Peyer's patch (tissue), 4 donors: Measurements from ENCODE around the gene HDGF. TPM values are rescaled to one million over a fixed set of nuclear protein-coding genes. Genes with fewer than 3 reads are reported as not detected.

Source experiments
- DNase-seq, 3 donors: peaks; one replicate each; pipeline ENCODE4 v3.0.0-alpha.2; 2017 to 2019
- H3K27ac ChIP-seq, 4 donors: fragments of 200-600 bp; sonication (generic); one replicate each; pipeline ENCODE4 v1.5.1; 2016 to 2019
- H3K27me3 ChIP-seq, 2 donors: fragments of 200-600 bp; sonication (generic); one replicate each; pipeline ENCODE4 v1.5.1; 2019
- H3K36me3 ChIP-seq, 3 donors: fragments of 200-600 bp; sonication (generic); one replicate each; pipeline ENCODE4 v1.5.1; 2016 to 2019
- H3K4me1 ChIP-seq, 4 donors: fragments of 200-600 bp; sonication (generic); one replicate each; pipeline ENCODE4 v1.5.1; 2016 to 2019
- H3K4me3 ChIP-seq, 4 donors: fragments of 200-600 bp; sonication (generic); 1 replicate in 3 of 4; 2 replicates in 1 of 4; pipeline ENCODE4 v1.5.1; 2016 to 2019; ENCODE audit warnings: mild to moderate bottlenecking in 1 of 4
- H3K9me3 ChIP-seq, 4 donors: fragments of 200-600 bp; sonication (generic); one replicate each; pipeline ENCODE4 v1.5.1; 2016 to 2019; ENCODE audit warnings: mild to moderate bottlenecking in 1 of 4
- POLR2A ChIP-seq, 2 donors: fragments of 450-650 bp; IDR thresholded peaks; one replicate each; pipeline ENCODE4 v1.5.1; 2017; ENCODE audit warnings: antibody characterized with exemption in 2 of 2, mild to moderate bottlenecking in 2 of 2, moderate library complexity in 2 of 2
- total RNA-seq, 4 donors: library from RNA; depleted of rRNA; stranded (reverse); fragments of >200 nt; gene quantifications; one replicate each; pipeline ENCODE4 v1.1.0, GENCODE V29; 2016
- TF ChIP-seq, protein P1 (sequence below), 6 experiments: fragments of 450-650 bp in 4 of 6; fragments of 200-600 bp in 2 of 6; sonication (generic) in 1 of 6; IDR thresholded peaks; one replicate each; pipeline ENCODE4 v1.5.1; 2017 to 2019; ENCODE audit warnings: antibody characterized with exemption in 6 of 6, mild to moderate bottlenecking in 3 of 6, moderate library complexity in 1 of 6

Gene HDGF
- total RNA-seq, 4 donors from 2014 or later: 234 to 309 (median 281) TPM

DNA sequence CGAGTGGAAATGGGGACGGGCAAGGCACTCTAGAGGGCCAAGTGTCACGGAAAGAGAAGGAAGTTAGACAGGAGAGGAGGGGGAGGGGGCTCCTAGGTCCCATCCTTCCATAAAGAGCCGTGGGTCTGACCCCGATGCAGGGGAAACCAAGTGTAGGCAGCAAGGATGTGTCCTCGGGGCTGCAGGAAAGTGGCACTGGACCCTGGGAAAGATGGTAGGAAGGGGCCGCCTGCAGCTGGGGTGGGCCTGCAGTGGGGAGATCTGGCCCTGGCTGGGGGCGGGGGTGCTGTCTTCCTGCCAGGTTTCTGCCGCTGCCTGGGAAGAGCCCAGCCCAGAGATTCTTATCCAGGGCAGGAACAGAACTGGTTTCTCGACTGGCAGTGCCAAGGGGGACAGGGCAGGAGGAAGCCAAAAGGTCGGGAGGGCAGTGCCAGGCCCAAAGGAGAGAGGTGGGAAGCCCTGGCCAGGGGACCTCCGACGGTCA is 59.0 kb downstream of the HDGF start:
- Histone ChIP-seq H3K4me1 (peaks cover 0 to 18% (median 1%) of the 10 kb centered on the region in 4 donors), H3K36me3 (no peaks in the 10 kb centered on the region), H3K27ac (no peak overlapping the region), H3K9me3 (no peaks in the 10 kb centered on the region), H3K4me3 (no peak overlapping the region), H3K27me3 (peaks cover 0 to 8% of the 10 kb centered on the region in 2 donors)
- TF ChIP-seq, protein P1, sequence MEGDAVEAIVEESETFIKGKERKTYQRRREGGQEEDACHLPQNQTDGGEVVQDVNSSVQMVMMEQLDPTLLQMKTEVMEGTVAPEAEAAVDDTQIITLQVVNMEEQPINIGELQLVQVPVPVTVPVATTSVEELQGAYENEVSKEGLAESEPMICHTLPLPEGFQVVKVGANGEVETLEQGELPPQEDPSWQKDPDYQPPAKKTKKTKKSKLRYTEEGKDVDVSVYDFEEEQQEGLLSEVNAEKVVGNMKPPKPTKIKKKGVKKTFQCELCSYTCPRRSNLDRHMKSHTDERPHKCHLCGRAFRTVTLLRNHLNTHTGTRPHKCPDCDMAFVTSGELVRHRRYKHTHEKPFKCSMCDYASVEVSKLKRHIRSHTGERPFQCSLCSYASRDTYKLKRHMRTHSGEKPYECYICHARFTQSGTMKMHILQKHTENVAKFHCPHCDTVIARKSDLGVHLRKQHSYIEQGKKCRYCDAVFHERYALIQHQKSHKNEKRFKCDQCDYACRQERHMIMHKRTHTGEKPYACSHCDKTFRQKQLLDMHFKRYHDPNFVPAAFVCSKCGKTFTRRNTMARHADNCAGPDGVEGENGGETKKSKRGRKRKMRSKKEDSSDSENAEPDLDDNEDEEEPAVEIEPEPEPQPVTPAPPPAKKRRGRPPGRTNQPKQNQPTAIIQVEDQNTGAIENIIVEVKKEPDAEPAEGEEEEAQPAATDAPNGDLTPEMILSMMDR (IDR thresholded peaks at IDR 0.05): no peak
- no peak for TF ChIP-seq POLR2A (IDR thresholded peaks at IDR 0.05)
- peak in 1 of 3 donors; percentile 48 for DNase-seq

Other genes with a start within 250 kb of the HDGF start
- gene IQGAP3, start 179.1 kb downstream of the HDGF start, total RNA-seq: 10 to 100 TPM in 1 of 4 donors, 1 to 10 TPM in 3; 5.4 to 45.4 (median 8.2) TPM
- gene TTC24, start 172.0 kb downstream of the HDGF start, total RNA-seq: not detected
- gene NAXE, start 159.9 kb downstream of the HDGF start, total RNA-seq: 10 to 100 TPM; 38.0 to 96.5 (median 73.1) TPM
- gene GPATCH4, start 150.2 kb downstream of the HDGF start, total RNA-seq: 10 to 100 TPM in 2 of 4 donors, 1 to 10 TPM in 2; 6.3 to 38.0 (median 11.3) TPM
- gene HAPLN2, start 132.3 kb downstream of the HDGF start, total RNA-seq: 1 to 10 TPM in 3 of 4 donors, not detected in 1; 1.9 to 2.2 (median 2.1) TPM
- 1 to 10 TPM in 1 of 4 donors, under 1 TPM in 1, not detected in 2; 0.28 to 1.3 TPM for gene BCAN, start 109.6 kb downstream of the HDGF start, total RNA-seq
- gene NES, start 74.3 kb downstream of the HDGF start, total RNA-seq: 10 to 100 TPM in 1 of 4 donors, 1 to 10 TPM in 3; 2.8 to 25.6 (median 3.1) TPM
- 1 to 10 TPM in 2 of 4 donors, not detected in 2; 3.6 to 5.0 TPM for gene CRABP2, start 46.1 kb downstream of the HDGF start, total RNA-seq
- 10 to 100 TPM; 33.8 to 95.2 (median 64.9) TPM for gene METTL25B, start 23.2 kb downstream of the HDGF start, total RNA-seq
- 10 to 100 TPM; 22.4 to 47.2 (median 27.9) TPM for gene ISG20L2, start 22.9 kb downstream of the HDGF start, total RNA-seq
- gene MRPL24, start 10.6 kb downstream of the HDGF start, total RNA-seq: 10 to 100 TPM; 15.7 to 35.8 (median 22.0) TPM
- 100 to 1,000 TPM in 1 of 4 donors, 10 to 100 TPM in 3; 43.3 to 114 (median 46.3) TPM for gene PRCC, start 15.9 kb upstream of the HDGF start, total RNA-seq
- gene SH2D2A, start 65.2 kb upstream of the HDGF start, total RNA-seq: 10 to 100 TPM in 1 of 4 donors, 1 to 10 TPM in 2, not detected in 1; 2.7 to 13.5 (median 6.5) TPM
- not detected for gene INSRR, start 107.4 kb upstream of the HDGF start, total RNA-seq
- gene NTRK1, start 109.2 kb upstream of the HDGF start, total RNA-seq: under 1 TPM in 1 of 4 donors, not detected in 3; 0.57 TPM
- 10 to 100 TPM in 1 of 4 donors, 1 to 10 TPM in 3; 4.9 to 17.3 (median 7.0) TPM for gene PEAR1, start 142.0 kb upstream of the HDGF start, total RNA-seq
- not detected for gene LRRC71, start 169.0 kb upstream of the HDGF start, total RNA-seq